ENCODE measurements around the gene AGRN. TPM values are rescaled to one million over a fixed set of nuclear protein-coding genes. Genes with fewer than 3 reads are reported as not detected.
"Not testable (repeated sequence)": the region's sequence is repeated elsewhere in the genome, so short reads cannot be mapped to it uniquely, and the experiment has no call there.

AGRN gene
- total RNA-seq, 1 experiment from 2014 or later: 446 TPM

DNA sequence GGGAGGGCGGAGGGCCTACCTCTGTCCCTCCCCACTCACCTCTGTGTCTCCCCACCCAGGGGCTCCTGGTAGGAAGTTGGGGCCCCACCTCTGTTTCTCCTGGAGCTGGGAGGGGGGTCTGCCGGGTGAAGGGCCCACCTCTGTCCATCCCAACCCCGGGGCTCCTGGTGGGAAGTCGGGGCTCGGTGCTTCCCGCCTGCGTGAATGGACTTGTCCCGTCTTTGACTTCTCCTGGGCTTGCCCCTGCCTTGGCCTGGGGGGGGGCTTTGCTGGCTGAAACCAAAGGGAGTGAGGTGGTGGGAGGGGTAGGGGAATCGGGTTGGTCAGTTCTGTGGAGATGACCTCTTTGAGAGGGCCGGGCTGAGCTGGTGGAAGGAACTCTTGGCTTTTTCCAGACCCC, 5.8 kb downstream of the AGRN start:
- no peak overlapping the region for H3K27ac Mint-ChIP-seq (ENCODE audit: unreplicated experiment)
- peaks cover 42% of the 10 kb centered on the region for H3K36me3 Mint-ChIP-seq (ENCODE audit: insufficient read depth, unreplicated experiment)
- no peaks in the 10 kb centered on the region for H3K27me3 Mint-ChIP-seq (ENCODE audit: unreplicated experiment)
- peaks cover 18% of the 10 kb centered on the region for H3K4me1 Mint-ChIP-seq (ENCODE audit: low read depth, unreplicated experiment)
- no TSS peak for BruUV-seq (replicated peaks)
- H3K9me3 Mint-ChIP-seq (ENCODE audit: low read depth, unreplicated experiment): no peaks in the 10 kb centered on the region
- TF ChIP-seq, protein P1, sequence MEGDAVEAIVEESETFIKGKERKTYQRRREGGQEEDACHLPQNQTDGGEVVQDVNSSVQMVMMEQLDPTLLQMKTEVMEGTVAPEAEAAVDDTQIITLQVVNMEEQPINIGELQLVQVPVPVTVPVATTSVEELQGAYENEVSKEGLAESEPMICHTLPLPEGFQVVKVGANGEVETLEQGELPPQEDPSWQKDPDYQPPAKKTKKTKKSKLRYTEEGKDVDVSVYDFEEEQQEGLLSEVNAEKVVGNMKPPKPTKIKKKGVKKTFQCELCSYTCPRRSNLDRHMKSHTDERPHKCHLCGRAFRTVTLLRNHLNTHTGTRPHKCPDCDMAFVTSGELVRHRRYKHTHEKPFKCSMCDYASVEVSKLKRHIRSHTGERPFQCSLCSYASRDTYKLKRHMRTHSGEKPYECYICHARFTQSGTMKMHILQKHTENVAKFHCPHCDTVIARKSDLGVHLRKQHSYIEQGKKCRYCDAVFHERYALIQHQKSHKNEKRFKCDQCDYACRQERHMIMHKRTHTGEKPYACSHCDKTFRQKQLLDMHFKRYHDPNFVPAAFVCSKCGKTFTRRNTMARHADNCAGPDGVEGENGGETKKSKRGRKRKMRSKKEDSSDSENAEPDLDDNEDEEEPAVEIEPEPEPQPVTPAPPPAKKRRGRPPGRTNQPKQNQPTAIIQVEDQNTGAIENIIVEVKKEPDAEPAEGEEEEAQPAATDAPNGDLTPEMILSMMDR (IDR thresholded peaks at IDR 0.05; ENCODE audit: unreplicated experiment): no peak
- DNase-seq: no peak
- CTCF ChIA-PET: no interaction called here
- H3K4me3 Mint-ChIP-seq (ENCODE audit: low read depth, unreplicated experiment): no peak overlapping the region
- intact Hi-C loops (cut with micrococcal nuclease; ENCODE audit: unreplicated experiment): no loop called here

DNA sequence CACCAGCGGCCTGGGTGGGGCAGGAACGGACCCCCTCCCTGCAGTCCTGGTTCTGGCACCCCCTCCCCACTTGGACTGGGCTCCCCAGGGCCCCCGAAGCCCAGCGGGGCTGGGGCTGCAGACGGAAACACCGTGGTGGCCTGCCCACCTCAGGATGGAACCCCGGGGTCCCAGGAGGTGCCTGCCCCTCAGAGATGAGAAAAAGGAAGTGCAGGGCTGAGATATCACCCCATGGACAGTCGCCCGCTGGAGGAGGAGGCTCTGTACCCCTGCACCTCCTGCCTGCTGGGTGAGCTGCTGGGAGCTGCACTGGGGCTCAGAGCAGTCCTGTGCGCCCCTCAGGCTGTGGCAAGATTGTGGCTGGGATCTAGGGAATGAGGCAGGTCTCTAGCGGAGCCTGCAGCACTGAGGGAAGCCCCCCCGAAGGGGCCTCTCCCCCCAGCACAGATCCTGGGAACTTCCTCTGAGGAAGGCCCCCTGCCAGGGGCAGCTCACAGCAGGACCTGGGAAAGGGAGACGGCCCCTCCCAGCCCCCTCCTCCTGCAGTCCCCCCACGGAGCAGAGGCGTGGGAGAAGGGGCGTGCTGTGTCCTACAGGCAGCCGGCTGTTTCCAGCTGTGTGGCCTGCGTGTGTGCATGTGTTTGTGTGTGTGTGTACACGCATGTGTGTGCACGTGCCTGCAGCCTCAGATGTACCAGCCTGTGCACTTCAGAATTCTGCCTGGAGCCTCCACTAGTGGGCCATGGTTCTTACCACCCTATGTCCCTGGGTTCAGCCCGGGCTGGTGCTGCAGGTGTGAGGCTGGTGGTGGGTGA, 6.9 kb downstream of the AGRN start:
- Mint-ChIP-seq H3K4me3 (ENCODE audit: low read depth, unreplicated experiment) (no peak overlapping the region), H3K27me3 (ENCODE audit: unreplicated experiment) (no peaks in the 10 kb centered on the region), H3K36me3 (ENCODE audit: insufficient read depth, unreplicated experiment) (peaks cover 33% of the 10 kb centered on the region), H3K27ac (ENCODE audit: unreplicated experiment) (no peak overlapping the region), H3K9me3 (ENCODE audit: low read depth, unreplicated experiment) (no peaks in the 10 kb centered on the region), H3K4me1 (ENCODE audit: low read depth, unreplicated experiment) (peaks cover 18% of the 10 kb centered on the region)
- TF ChIP-seq, protein P1 (IDR thresholded peaks at IDR 0.05; ENCODE audit: unreplicated experiment): no peak
- no peak for DNase-seq
- CTCF ChIA-PET: no interaction called here
- intact Hi-C loops (cut with micrococcal nuclease; ENCODE audit: unreplicated experiment): no loop called here
- BruUV-seq (replicated peaks): no TSS peak

DNA sequence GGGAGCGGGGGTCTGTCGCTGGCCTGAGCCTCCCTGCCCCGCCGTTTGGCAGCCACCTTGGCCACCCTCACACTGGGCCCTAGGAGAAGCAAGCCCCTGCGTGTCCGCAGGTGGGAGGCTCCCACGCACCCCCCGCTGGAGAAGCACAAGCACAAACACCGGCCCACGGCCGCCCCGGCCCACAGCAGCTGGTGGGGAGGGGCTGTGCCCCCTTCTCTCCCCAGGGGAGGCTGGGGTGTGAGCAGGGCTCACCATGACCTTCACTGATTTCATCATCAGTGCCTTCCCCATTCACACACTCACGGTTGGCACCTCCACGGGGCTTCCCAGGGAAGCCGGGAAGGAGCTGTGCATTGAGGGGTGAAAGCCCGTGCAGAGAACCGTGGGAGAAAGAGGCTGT, 7.9 kb downstream of the AGRN start:
- H3K9me3 Mint-ChIP-seq (ENCODE audit: low read depth, unreplicated experiment): no peaks in the 10 kb centered on the region
- H3K4me3 Mint-ChIP-seq (ENCODE audit: low read depth, unreplicated experiment): no peak overlapping the region
- peaks cover 33% of the 10 kb centered on the region for H3K36me3 Mint-ChIP-seq (ENCODE audit: insufficient read depth, unreplicated experiment)
- CTCF ChIA-PET: no interaction called here
- intact Hi-C loops (cut with micrococcal nuclease; ENCODE audit: unreplicated experiment): no loop called here
- no peaks in the 10 kb centered on the region for H3K27me3 Mint-ChIP-seq (ENCODE audit: unreplicated experiment)
- TF ChIP-seq, protein P1 (IDR thresholded peaks at IDR 0.05; ENCODE audit: unreplicated experiment): no peak
- no peak for DNase-seq
- H3K27ac Mint-ChIP-seq (ENCODE audit: unreplicated experiment): no peak overlapping the region
- no TSS peak for BruUV-seq (replicated peaks)
- peaks cover 8% of the 10 kb centered on the region for H3K4me1 Mint-ChIP-seq (ENCODE audit: low read depth, unreplicated experiment)

DNA sequence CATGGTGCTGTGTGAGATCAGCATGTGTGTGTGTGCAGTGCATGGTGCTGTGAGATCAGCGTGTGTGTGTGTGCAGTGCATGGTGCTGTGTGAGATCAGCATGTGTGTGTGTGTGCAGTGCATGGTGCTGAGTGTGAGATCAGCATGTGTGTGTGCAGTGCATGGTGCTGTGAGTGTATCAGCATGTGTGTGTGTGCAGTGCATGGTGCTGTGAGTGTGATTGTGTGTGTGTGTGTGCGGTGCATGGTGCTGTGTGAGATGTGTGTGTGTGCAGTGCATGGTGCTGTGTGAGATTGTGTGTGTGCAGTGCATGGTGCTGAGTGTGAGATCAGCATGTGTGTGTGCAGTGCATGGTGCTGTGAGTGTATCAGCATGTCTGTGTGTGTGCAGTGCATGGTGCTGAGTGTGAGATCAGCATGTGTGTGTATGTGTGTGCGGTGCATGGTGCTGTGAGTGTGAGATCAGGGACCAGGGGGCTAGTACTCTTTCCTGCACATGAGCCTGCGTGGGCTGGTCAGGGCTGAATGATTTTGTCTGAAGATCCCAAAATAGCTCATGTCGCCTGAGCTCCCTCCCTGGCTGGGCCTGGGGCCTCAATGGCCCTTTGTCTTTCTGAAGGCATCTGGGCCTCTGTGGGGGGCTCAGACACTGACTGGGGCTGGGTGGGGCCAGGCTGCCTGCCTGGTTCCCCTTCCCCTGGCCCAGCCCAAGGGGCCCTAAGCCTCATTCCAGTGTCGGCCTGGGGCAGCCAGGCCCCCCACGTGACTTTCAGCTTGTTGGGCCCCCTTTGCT, 11.1 kb downstream of the AGRN start:
- H3K4me1 Mint-ChIP-seq (ENCODE audit: low read depth, unreplicated experiment); CTCF ChIA-PET; H3K27ac Mint-ChIP-seq (ENCODE audit: unreplicated experiment); intact Hi-C loops (cut with micrococcal nuclease; ENCODE audit: unreplicated experiment); H3K4me3 Mint-ChIP-seq (ENCODE audit: low read depth, unreplicated experiment); H3K9me3 Mint-ChIP-seq (ENCODE audit: low read depth, unreplicated experiment); DNase-seq; H3K27me3 Mint-ChIP-seq (ENCODE audit: unreplicated experiment); BruUV-seq (replicated peaks): not testable (repeated sequence)
- peaks cover 23% of the 10 kb centered on the region for H3K36me3 Mint-ChIP-seq (ENCODE audit: insufficient read depth, unreplicated experiment)
